K562 (cell line): ENCODE results near the gene RIIAD1. TPM values are rescaled to one million over a fixed set of nuclear protein-coding genes. Genes with fewer than 3 reads are reported as not detected.
A peak's percentile ranks its signal among the peaks of the same experiment; 100 is the strongest.

Experiments
- KLF16 ChIP-seq: IDR thresholded peaks from 2 replicates; pipeline ENCODE4 v1.6.1; 2016; ENCODE audit warnings: antibody characterized with exemption
- MBD1 ChIP-seq: fragments of 250-450 bp; sonication (Bioruptor Pico); IDR thresholded peaks from 2 replicates; pipeline ENCODE4 v1.8.0; 2022; ENCODE audit warnings: inconsistent platforms
- MGA ChIP-seq: fragments of 450-650 bp; IDR thresholded peaks from 2 replicates; pipeline ENCODE4 v1.6.1; 2016; ENCODE audit warnings: mild to moderate bottlenecking, moderate library complexity
- NFXL1 ChIP-seq: fragments of 450-650 bp; formaldehyde crosslinking; IDR thresholded peaks from 2 replicates; pipeline ENCODE4 v1.4.0; 2021; ENCODE audit warnings: mild to moderate bottlenecking
- PTBP1 ChIP-seq: fragments of 200-400 bp; formaldehyde crosslinking; IDR thresholded peaks from 2 replicates; pipeline ENCODE4 v1.6.1; 2017; ENCODE audit warnings: low read depth, low read length
- SMARCA5 ChIP-seq: fragments of 450-650 bp; IDR thresholded peaks from 2 replicates; pipeline ENCODE4 v1.6.1; 2016
- STAG1 ChIP-seq: sonication (generic); formaldehyde crosslinking; IDR thresholded peaks from 2 replicates; pipeline ENCODE4 v1.5.0; 2020; ENCODE audit warnings: missing genetic modification reagents, borderline replicate concordance
- TAF9B ChIP-seq: fragments of 450-650 bp; IDR thresholded peaks from 2 replicates; pipeline ENCODE4 v1.6.1; 2018; ENCODE audit warnings: mild to moderate bottlenecking; ENCODE audit not compliant: partially characterized antibody
- TGIF2 ChIP-seq: sonication (generic); formaldehyde crosslinking; IDR thresholded peaks from 2 replicates; pipeline ENCODE4 v1.8.1; 2022; ENCODE audit warnings: mild to moderate bottlenecking, missing genetic modification reagents, moderate library complexity
- ZFP1 ChIP-seq: fragments of 450-650 bp; formaldehyde crosslinking; IDR thresholded peaks from 2 replicates; pipeline ENCODE4 v1.4.0; 2020; ENCODE audit warnings: mild to moderate bottlenecking, mixed read lengths
- ZKSCAN3 ChIP-seq: fragments of 250-450 bp; sonication (Bioruptor Pico); IDR thresholded peaks from 2 replicates; pipeline ENCODE4 v1.4.0; 2020
- polyA plus RNA-seq, 8 experiments: library from polyadenylated mRNA; depleted of rRNA in 4 of 8; stranded (reverse) in 5 of 8; unstranded in 3 of 8; fragments of >200 nt; fragmentation: Nextera tagmentation in 2 of 8; fragmentation: Illumina TruSeq in 1 of 8; extraction: Ambion mirVana in 2 of 8; extraction: Trizol in 1 of 8; gene quantifications; 2 replicates each; pipeline versions ENCODE4 v1.2.1 to v1.2.3, GENCODE V29; 2011 to 2014; ENCODE audit warnings: inconsistent platforms in 1 of 8, missing spikeins in 1 of 8
- total RNA-seq, 7 experiments: library from RNA; depleted of rRNA in 6 of 7; stranded (reverse); fragments of >200 nt in 6 of 7; fragmentation: Illumina TruSeq in 2 of 7; extraction: Trizol in 2 of 7; gene quantifications; 2 replicates each; pipeline versions ENCODE4 v1.2.1 to v1.2.3, GENCODE V29; 2011 to 2021; ENCODE audit warnings: low replicate concordance in 1 of 7
- TF ChIP-seq, protein P1 (sequence below): sonication (generic); formaldehyde crosslinking; IDR thresholded peaks from 2 replicates; pipeline ENCODE4 v1.8.0; 2022; ENCODE audit warnings: mild to moderate bottlenecking, missing genetic modification reagents

Gene RIIAD1
- total and polyA plus RNA-seq, 9 of the 15 experiments (the other 6 are each of a cell fraction or from before 2014, with no cell fraction given) = not detected

DNA sequence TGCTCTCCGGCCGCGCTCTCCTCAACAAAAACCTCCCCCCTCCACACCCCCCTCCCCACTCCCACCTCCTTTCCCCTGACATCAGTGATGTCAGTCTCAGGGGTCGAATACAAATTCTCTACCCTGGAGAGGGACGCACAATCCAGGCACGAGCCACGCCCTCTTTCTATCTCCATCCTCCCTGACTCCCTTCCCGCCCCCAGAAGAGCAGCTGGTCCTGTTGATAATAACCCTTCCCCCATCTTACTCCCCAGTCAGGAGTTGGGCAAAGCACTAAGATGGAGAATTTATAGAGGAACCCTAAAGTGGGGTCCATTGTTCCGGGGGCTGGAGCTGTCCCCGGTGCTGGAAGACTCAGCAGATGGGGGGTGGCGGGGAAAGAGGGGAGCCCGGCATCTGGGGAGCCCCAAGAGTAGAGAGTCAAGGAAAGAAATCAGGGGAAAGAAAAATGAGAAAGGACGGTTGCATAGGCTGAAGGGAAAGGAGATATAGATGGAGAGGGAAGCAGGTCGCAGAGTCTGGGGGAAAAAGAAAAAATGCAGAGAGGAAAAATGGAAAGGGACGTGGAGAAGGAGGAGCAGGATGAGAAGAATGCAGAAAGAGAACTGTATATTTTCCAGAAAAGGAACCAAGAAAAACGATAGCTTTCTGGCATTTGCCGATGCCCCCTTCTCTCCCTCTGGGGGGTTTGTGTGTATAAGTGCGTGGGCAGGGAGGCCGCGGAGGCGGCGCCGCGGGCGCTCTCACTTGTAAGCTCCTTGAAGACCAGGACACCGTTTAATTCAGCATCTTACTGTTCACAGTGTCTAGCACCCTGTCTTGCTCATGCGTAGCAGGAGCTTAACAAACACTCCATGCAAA, 4.3 kb upstream of the RIIAD1 start, which contains the start of gene CELF3 (continued):
- TF ChIP-seq MGA (no peak), ZKSCAN3 (CRISPR knock-in tag) (no peak), NFXL1 (CRISPR knock-in tag) (no peak), PTBP1 (no peak), ZFP1 (no peak), TAF9B (no peak), KLF16 (no peak), TGIF2 (no peak), STAG1 (CRISPR knock-in tag) (no peak), MBD1 (CRISPR knock-in tag) (no peak), SMARCA5 (no peak)
- TF ChIP-seq, protein P1, sequence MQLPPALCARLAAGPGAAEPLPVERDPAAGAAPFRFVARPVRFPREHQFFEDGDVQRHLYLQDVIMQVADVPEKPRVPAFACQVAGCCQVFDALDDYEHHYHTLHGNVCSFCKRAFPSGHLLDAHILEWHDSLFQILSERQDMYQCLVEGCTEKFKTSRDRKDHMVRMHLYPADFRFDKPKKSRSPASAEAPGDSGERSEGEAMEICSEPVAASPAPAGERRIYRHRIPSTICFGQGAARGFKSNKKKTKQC (CRISPR knock-in tag) = 0 out of 2 replicates have a peak, but pooled peaks have one; percentile 20
